Skeletal muscle satellite cell (primary cell): ENCODE measurements around the gene PER1.

ENCODE experiments used
- H3K27me3 ChIP-seq: 2 replicates; pipeline ENCODE4 v1.7.0; 2013; ENCODE audit warnings: low read length; ENCODE audit not compliant: control insufficient read depth, insufficient read depth
- H3K36me3 ChIP-seq: 2 replicates; pipeline ENCODE4 v1.7.0; 2013; ENCODE audit warnings: mild to moderate bottlenecking, control low read depth, low read length; ENCODE audit not compliant: insufficient read depth
- H3K4me1 ChIP-seq: 2 replicates; pipeline ENCODE4 v1.7.0; 2013; ENCODE audit warnings: low read length; ENCODE audit not compliant: control insufficient read depth, insufficient read depth
- H3K4me2 ChIP-seq: 2 replicates; pipeline ENCODE4 v1.7.0; 2013; ENCODE audit warnings: mild to moderate bottlenecking, low read length
- H3K4me3 ChIP-seq: 2 replicates; pipeline ENCODE4 v1.7.0; 2013; ENCODE audit warnings: low read length
- H3K9ac ChIP-seq: 2 replicates; pipeline ENCODE4 v1.7.0; 2013; ENCODE audit warnings: mild to moderate bottlenecking, low read depth, low read length, moderate library complexity
- H3K9me3 ChIP-seq: replicated peaks from 2 replicates; pipeline ENCODE4 v1.7.0; 2013; ENCODE audit warnings: mild to moderate bottlenecking, control low read depth, low read length

Gene PER1

GRCh38 chr17:8142887-8143580 lies 9.2 kb downstream of the PER1 start:
- H3K4me3 ChIP-seq = no peak overlapping the region
- no peaks in the 10 kb centered on the region for H3K9me3 ChIP-seq
- no peaks in the 10 kb centered on the region for H3K27me3 ChIP-seq
- H3K9ac ChIP-seq = no peak overlapping the region
- H3K4me1 ChIP-seq = peaks cover 4% of the 10 kb centered on the region
- no peak overlapping the region for H3K4me2 ChIP-seq
- peaks cover 81% of the 10 kb centered on the region for H3K36me3 ChIP-seq

GRCh38 chr17:8142158-8142886 lies 9.9 kb downstream of the PER1 start:
- Histone ChIP-seq H3K4me2 (no peak overlapping the region), H3K36me3 (peaks cover 74% of the 10 kb centered on the region), H3K4me3 (no peak overlapping the region), H3K9me3 (no peaks in the 10 kb centered on the region), H3K9ac (no peak overlapping the region), H3K4me1 (peaks cover 5% of the 10 kb centered on the region), H3K27me3 (no peaks in the 10 kb centered on the region)

- Histone ChIP-seq H3K9me3 (no peaks in the 10 kb centered on the region), H3K4me3 (no peak overlapping the region), H3K9ac (no peak overlapping the region), H3K27me3 (no peaks in the 10 kb centered on the region), H3K36me3 (peaks cover 68% of the 10 kb centered on the region), H3K4me2 (no peak overlapping the region), H3K4me1 (peaks cover 5% of the 10 kb centered on the region)
These were observed 10.5 kb downstream of the PER1 start for GRCh38 chr17:8141741-8142140.

GRCh38 chr17:8141045-8141444 lies 11.2 kb downstream of the PER1 start:
- no peak overlapping the region for H3K4me2 ChIP-seq
- no peak overlapping the region for H3K4me3 ChIP-seq
- H3K27me3 ChIP-seq = no peaks in the 10 kb centered on the region
- H3K9me3 ChIP-seq = no peaks in the 10 kb centered on the region
- no peak overlapping the region for H3K9ac ChIP-seq
- peaks cover 5% of the 10 kb centered on the region for H3K4me1 ChIP-seq
- peaks cover 61% of the 10 kb centered on the region for H3K36me3 ChIP-seq

GRCh38 chr17:8140065-8141029 lies 11.9 kb downstream of the PER1 start:
- Histone ChIP-seq H3K4me3 (no peak overlapping the region), H3K9ac (no peak overlapping the region), H3K4me2 (no peak overlapping the region), H3K36me3 (peaks cover 54% of the 10 kb centered on the region), H3K27me3 (no peaks in the 10 kb centered on the region), H3K4me1 (peaks cover 5% of the 10 kb centered on the region), H3K9me3 (no peaks in the 10 kb centered on the region)

GRCh38 chr17:8138672-8139371 lies 13.4 kb downstream of the PER1 start:
- H3K36me3 ChIP-seq = peaks cover 41% of the 10 kb centered on the region
- peaks cover 5% of the 10 kb centered on the region for H3K4me1 ChIP-seq
- H3K4me2 ChIP-seq = peak overlapping the region; percentile 75
- H3K27me3 ChIP-seq = no peaks in the 10 kb centered on the region
- H3K4me3 ChIP-seq = peak overlapping the region; percentile 47
- peak overlapping the region; percentile 59 for H3K9ac ChIP-seq
- no peaks in the 10 kb centered on the region for H3K9me3 ChIP-seq

- H3K4me1 ChIP-seq = peaks cover 5% of the 10 kb centered on the region
- peak overlapping the region; percentile 21 for H3K4me3 ChIP-seq
- peaks cover 37% of the 10 kb centered on the region for H3K36me3 ChIP-seq
- H3K4me2 ChIP-seq = peak overlapping the region; percentile 72
- no peaks in the 10 kb centered on the region for H3K9me3 ChIP-seq
- H3K9ac ChIP-seq = peak overlapping the region; percentile 21
- no peaks in the 10 kb centered on the region for H3K27me3 ChIP-seq
These were observed 13.9 kb downstream of the PER1 start for GRCh38 chr17:8138374-8138671.

GRCh38 chr17:8137645-8138373 lies 14.4 kb downstream of the PER1 start:
- H3K4me3 ChIP-seq = peak overlapping the region; percentile 21
- peak overlapping the region; percentile 21 for H3K9ac ChIP-seq
- no peaks in the 10 kb centered on the region for H3K27me3 ChIP-seq
- H3K4me1 ChIP-seq = peaks cover 5% of the 10 kb centered on the region
- H3K4me2 ChIP-seq = peak overlapping the region; percentile 72
- H3K9me3 ChIP-seq = no peaks in the 10 kb centered on the region
- H3K36me3 ChIP-seq = peaks cover 34% of the 10 kb centered on the region

GRCh38 chr17:8133941-8134340 lies 18.3 kb downstream of the PER1 start:
- H3K4me1 ChIP-seq = peaks cover 5% of the 10 kb centered on the region

GRCh38 chr17:8133399-8133798 lies 18.8 kb downstream of the PER1 start:
- no peaks in the 10 kb centered on the region for H3K36me3 ChIP-seq
- no peaks in the 10 kb centered on the region for H3K27me3 ChIP-seq
- H3K9me3 ChIP-seq = no peaks in the 10 kb centered on the region
- no peak overlapping the region for H3K9ac ChIP-seq
- H3K4me1 ChIP-seq = peaks cover 4% of the 10 kb centered on the region
- H3K4me2 ChIP-seq = no peak overlapping the region
- no peak overlapping the region for H3K4me3 ChIP-seq

More at GRCh38 chr17:8133941-8134340, 18.3 kb downstream of the PER1 start:
- no peaks in the 10 kb centered on the region for H3K36me3 ChIP-seq
- H3K9ac ChIP-seq = no peak overlapping the region
- no peak overlapping the region for H3K4me3 ChIP-seq
- H3K9me3 ChIP-seq = no peaks in the 10 kb centered on the region
- no peak overlapping the region for H3K4me2 ChIP-seq
- H3K27me3 ChIP-seq = no peaks in the 10 kb centered on the region
